HCT116 (cell line): Measurements from ENCODE around the gene MACIR.

Experiments
- CBX3 ChIP-seq: IDR thresholded peaks from 2 replicates; pipeline ENCODE4 v1.6.1; 2012; ENCODE audit warnings: low read depth
- CEBPB ChIP-seq: IDR thresholded peaks from 2 replicates; pipeline ENCODE4 v1.6.1; 2012; ENCODE audit warnings: low read depth
- CTCF ChIP-seq, 3 experiments: fragments of 200-600 bp in 1 of 3; sonication (generic) in 1 of 3; IDR thresholded peaks in 2 of 3; conservative IDR thresholded peaks in 1 of 3; 2 replicates each; pipeline ENCODE4 v1.5.1; 2012 to 2017; ENCODE audit warnings: low read depth in 2 of 3, low read length in 2 of 3, antibody characterized with exemption in 1 of 3, borderline replicate concordance in 1 of 3, control low read depth in 1 of 3, mild to moderate bottlenecking in 1 of 3, mixed read lengths in 1 of 3, mixed run types in 1 of 3, moderate library complexity in 1 of 3; ENCODE audit not compliant: insufficient read depth in 1 of 3
- EZH2 ChIP-seq: fragments of 200-600 bp; sonication (generic); IDR thresholded peaks from 2 replicates; pipeline ENCODE4 v1.6.1; 2017; ENCODE audit warnings: antibody characterized with exemption, mixed run types
- EZH2phosphoT487 ChIP-seq: fragments of 200-600 bp; IDR thresholded peaks from 2 replicates; pipeline ENCODE4 v1.6.1; 2018; ENCODE audit warnings: antibody characterized with exemption, borderline replicate concordance
- FOSL1 ChIP-seq: IDR thresholded peaks from 2 replicates; pipeline ENCODE4 v1.6.1; 2012; ENCODE audit warnings: low read depth
- POLR2A ChIP-seq: IDR thresholded peaks from 2 replicates; pipeline ENCODE4 v1.7.0; 2011; ENCODE audit warnings: borderline replicate concordance; ENCODE audit not compliant: insufficient read depth, insufficient read length; ENCODE audit errors: extremely low read depth
- POLR2AphosphoS5 ChIP-seq: IDR thresholded peaks from 2 replicates; pipeline ENCODE4 v1.6.1; 2011; ENCODE audit warnings: mild to moderate bottlenecking, low read depth, low read length, moderate library complexity
- RAD21 ChIP-seq: IDR thresholded peaks from 2 replicates; pipeline ENCODE4 v1.6.1; 2012; ENCODE audit warnings: low read depth, mild to moderate bottlenecking
- REST ChIP-seq: IDR thresholded peaks from 2 replicates; pipeline ENCODE4 v1.6.1; 2012; ENCODE audit warnings: low read depth
- SIN3A ChIP-seq: IDR thresholded peaks from 2 replicates; pipeline ENCODE4 v1.6.1; 2012; ENCODE audit warnings: low read depth
- SRF ChIP-seq: IDR thresholded peaks from 2 replicates; pipeline ENCODE4 v1.6.1; 2012; ENCODE audit warnings: low read depth
- TF ChIP-seq, protein P1 (sequence below): IDR thresholded peaks from 2 replicates; pipeline ENCODE4 v1.6.1; 2012

- no peak for TF ChIP-seq RAD21
- TF ChIP-seq POLR2AphosphoS5, result no peak
- no peak for TF ChIP-seq CTCF (IDR thresholded peaks at IDR 0.05 in 2 of 3, conservative IDR thresholded peaks at IDR 0.05 in 1 of 3; ENCODE audit: borderline replicate concordance in 1 of 3, insufficient read depth in 1 of 3, low read depth in 2 of 3, low read length in 2 of 3)
- no peak for TF ChIP-seq REST
- TF ChIP-seq EZH2phosphoT487, result no peak
- TF ChIP-seq SIN3A, result no peak
- no peak for TF ChIP-seq POLR2A
- TF ChIP-seq FOSL1, result no peak
- TF ChIP-seq CBX3, result no peak
- TF ChIP-seq CEBPB, result no peak
- TF ChIP-seq SRF, result no peak
- TF ChIP-seq, protein P1, sequence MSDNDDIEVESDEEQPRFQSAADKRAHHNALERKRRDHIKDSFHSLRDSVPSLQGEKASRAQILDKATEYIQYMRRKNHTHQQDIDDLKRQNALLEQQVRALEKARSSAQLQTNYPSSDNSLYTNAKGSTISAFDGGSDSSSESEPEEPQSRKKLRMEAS, result no peak
- no peak for TF ChIP-seq EZH2
These were observed 3.9 kb downstream of the MACIR start for GRCh38 chr5:103262422-103262871.
